Osteocyte (in vitro differentiated cells): ENCODE data around the gene TAS2R16. TPM values are rescaled to one million over a fixed set of nuclear protein-coding genes. Genes with fewer than 3 reads are reported as not detected.

ENCODE experiments used
- DNase-seq: peaks from one replicate; pipeline ENCODE4 v3.0.0; 2021; ENCODE audit warnings: mixed read lengths; ENCODE audit not compliant: unreplicated experiment; ENCODE audit errors: extremely low spot score
- H3K27ac Mint-ChIP-seq: one replicate; pipeline ENCODE4 v1.8.0; 2021; ENCODE audit warnings: mild to moderate bottlenecking, mixed read lengths; ENCODE audit not compliant: unreplicated experiment
- H3K27me3 Mint-ChIP-seq: one replicate; pipeline ENCODE4 v1.8.0; 2021; ENCODE audit warnings: mixed read lengths; ENCODE audit not compliant: unreplicated experiment
- H3K36me3 Mint-ChIP-seq: one replicate; pipeline ENCODE4 v1.8.0; 2021; ENCODE audit warnings: mixed read lengths; ENCODE audit not compliant: unreplicated experiment
- H3K4me1 Mint-ChIP-seq: one replicate; pipeline ENCODE4 v1.8.0; 2021; ENCODE audit warnings: mixed read lengths; ENCODE audit not compliant: unreplicated experiment
- H3K4me3 Mint-ChIP-seq: one replicate; pipeline ENCODE4 v1.8.0; 2021; ENCODE audit warnings: mild to moderate bottlenecking, moderate library complexity, mixed read lengths; ENCODE audit not compliant: unreplicated experiment
- H3K9me3 Mint-ChIP-seq: one replicate; pipeline ENCODE4 v1.8.0; 2021; ENCODE audit warnings: mixed read lengths; ENCODE audit not compliant: unreplicated experiment
- CTCF ChIP-seq: fragments of 200-600 bp; sonication (generic); IDR thresholded peaks from 2 replicates; pipeline ENCODE4 v1.5.0; 2021; ENCODE audit warnings: antibody characterized with exemption, mild to moderate bottlenecking, moderate library complexity
- total RNA-seq: library from RNA; stranded (reverse); gene quantifications from 2 replicates; pipeline ENCODE4 v1.2.1, GENCODE V29; 2021

TAS2R16 gene
- total RNA-seq, 1 donor from 2014 or later, result not detected

- Mint-ChIP-seq H3K27me3 (no peaks in the 10 kb centered on the region), H3K4me3 (no peak overlapping the region), H3K9me3 (peaks cover 12% of the 10 kb centered on the region), H3K4me1 (no peaks in the 10 kb centered on the region), H3K36me3 (no peaks in the 10 kb centered on the region), H3K27ac (no peak overlapping the region)
- no peak for DNase-seq
- TF ChIP-seq CTCF, result no peak
These were observed 27.1 kb upstream of the TAS2R16 start for GRCh38 chr7:123022576-123022975.

GRCh38 chr7:123012435-123012834 lies 16.9 kb upstream of the TAS2R16 start:
- no peak for DNase-seq
- Mint-ChIP-seq H3K27me3 (no peaks in the 10 kb centered on the region), H3K4me3 (no peak overlapping the region), H3K4me1 (no peaks in the 10 kb centered on the region), H3K9me3 (peaks cover 14% of the 10 kb centered on the region), H3K36me3 (no peaks in the 10 kb centered on the region), H3K27ac (no peak overlapping the region)
- no peak for TF ChIP-seq CTCF

GRCh38 chr7:123011766-123012369 lies 16.4 kb upstream of the TAS2R16 start:
- TF ChIP-seq CTCF, result no peak
- Mint-ChIP-seq H3K36me3 (no peaks in the 10 kb centered on the region), H3K27ac (no peak overlapping the region), H3K9me3 (peaks cover 14% of the 10 kb centered on the region), H3K27me3 (no peaks in the 10 kb centered on the region), H3K4me1 (no peaks in the 10 kb centered on the region), H3K4me3 (no peak overlapping the region)
- no peak for DNase-seq

- DNase-seq, result no peak
- no peak overlapping the region for H3K27ac Mint-ChIP-seq
- H3K9me3 Mint-ChIP-seq, result peaks cover 7% of the 10 kb centered on the region
- TF ChIP-seq CTCF, result no peak
- H3K4me3 Mint-ChIP-seq, result no peak overlapping the region
- H3K4me1 Mint-ChIP-seq, result no peaks in the 10 kb centered on the region
- no peaks in the 10 kb centered on the region for H3K27me3 Mint-ChIP-seq
- no peaks in the 10 kb centered on the region for H3K36me3 Mint-ChIP-seq
These were observed 9.4 kb upstream of the TAS2R16 start for GRCh38 chr7:123004931-123005330.

- Mint-ChIP-seq H3K27me3 (no peaks in the 10 kb centered on the region), H3K27ac (no peak overlapping the region), H3K4me1 (no peaks in the 10 kb centered on the region), H3K4me3 (no peak overlapping the region), H3K36me3 (no peaks in the 10 kb centered on the region), H3K9me3 (peaks cover 7% of the 10 kb centered on the region)
- DNase-seq, result no peak
- TF ChIP-seq CTCF, result no peak
These were observed 8.1 kb upstream of the TAS2R16 start for GRCh38 chr7:123003539-123004126.
